ENCODE measurements around the gene TLE5.
A peak's percentile ranks its signal among the peaks of the same experiment; 100 is the strongest.

The TLE5 gene

GRCh38 chr19:3034406-3034655 lies 28.0 kb downstream of the TLE5 start:
- DNase-seq (ENCODE audit: low spot score) = no peak
- in situ Hi-C loops (cut with MboI; ENCODE audit: low pct_unique_long_range_greater_than_20kb, low sequenced_read_pairs, unreplicated experiment) = no loop called here
- TF ChIP-seq CTCF (IDR thresholded peaks at IDR 0.05; ENCODE audit: extremely low read depth, insufficient read depth, missing control alignments) = no peak

GRCh38 chr19:3033595-3034405 lies 28.5 kb downstream of the TLE5 start:
- TF ChIP-seq CTCF (IDR thresholded peaks at IDR 0.05; ENCODE audit: extremely low read depth, insufficient read depth, missing control alignments) = no peak
- no peak for DNase-seq (ENCODE audit: low spot score)
- in situ Hi-C loops (cut with MboI; ENCODE audit: low pct_unique_long_range_greater_than_20kb, low sequenced_read_pairs, unreplicated experiment) = no loop called here

DNA sequence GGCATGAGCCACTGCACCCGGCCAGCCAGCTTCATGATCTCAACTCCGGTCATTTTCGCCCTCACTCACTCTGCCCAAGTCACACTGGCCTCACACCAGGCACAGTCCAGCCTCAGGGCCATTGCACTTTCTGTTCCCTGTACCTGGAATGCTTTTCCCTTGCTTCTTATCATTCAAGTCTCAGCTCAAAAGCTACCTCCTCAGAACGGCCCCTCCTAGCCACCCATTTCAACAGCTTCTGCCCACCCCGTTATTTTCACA lies 30.8 kb downstream of the TLE5 start:
- DNase-seq (ENCODE audit: low spot score) = no peak
- in situ Hi-C loops (cut with MboI; ENCODE audit: low pct_unique_long_range_greater_than_20kb, low sequenced_read_pairs, unreplicated experiment) = no loop called here
- no peak for TF ChIP-seq CTCF (IDR thresholded peaks at IDR 0.05; ENCODE audit: extremely low read depth, insufficient read depth, missing control alignments)

DNA sequence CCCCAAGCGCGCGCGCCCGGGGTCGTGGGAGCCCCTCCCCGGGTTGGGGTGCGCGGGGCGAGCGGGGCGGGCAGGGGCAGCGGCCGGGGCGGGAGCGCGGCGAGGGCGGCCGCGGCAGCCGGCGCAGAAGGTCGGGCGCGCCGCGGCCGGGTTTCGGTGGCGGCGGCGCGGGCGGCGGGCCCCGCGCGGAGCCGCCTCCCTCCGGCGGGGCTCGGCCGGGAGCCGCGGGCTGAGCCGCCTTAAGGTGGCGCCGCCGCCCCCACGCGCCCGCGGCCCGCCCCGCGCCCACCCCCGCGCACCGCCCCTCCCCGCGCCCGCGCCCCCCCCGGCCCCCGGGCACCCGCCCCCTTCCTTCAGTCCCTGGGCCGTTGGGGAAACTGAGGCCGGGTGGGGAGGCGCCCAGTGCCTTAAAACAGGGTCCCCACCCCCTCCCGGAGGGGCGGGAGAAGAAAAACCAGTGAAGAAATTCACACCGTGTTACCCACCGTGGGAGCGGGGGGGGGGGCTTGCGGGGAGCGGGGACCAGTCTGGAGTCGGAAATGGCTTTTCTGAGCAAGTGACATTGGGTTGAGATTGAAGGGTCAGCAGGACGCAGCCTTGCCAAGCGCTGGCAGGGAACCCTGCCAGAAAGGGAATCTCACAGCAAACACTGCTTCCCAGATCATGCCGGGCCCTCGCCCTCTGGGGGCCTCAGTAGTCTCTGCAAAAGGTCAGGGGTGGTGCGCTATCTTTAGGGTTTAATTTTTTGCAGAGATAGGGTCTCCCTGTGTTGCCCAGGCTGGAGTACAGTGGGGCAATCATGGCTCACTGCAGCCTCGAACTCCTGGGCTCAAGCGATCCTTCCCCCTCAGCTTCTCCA lies 33.0 kb downstream of the TLE5 start, which contains the start of gene TLE2:
Gene TLE2 (minus strand): TSS at position 216 of the 859 bp plus-strand sequence. CDS start 376 bp downstream, outside the sequence.
- DNase-seq (ENCODE audit: low spot score) = peak; percentile 79
- no peak for TF ChIP-seq CTCF (IDR thresholded peaks at IDR 0.05; ENCODE audit: extremely low read depth, insufficient read depth, missing control alignments)
- in situ Hi-C loops (cut with MboI; ENCODE audit: low pct_unique_long_range_greater_than_20kb, low sequenced_read_pairs, unreplicated experiment) = no loop called here

GRCh38 chr19:3028305-3029064 lies 33.8 kb downstream of the TLE5 start:
- in situ Hi-C loops (cut with MboI; ENCODE audit: low pct_unique_long_range_greater_than_20kb, low sequenced_read_pairs, unreplicated experiment) = no loop called here
- no peak for DNase-seq (ENCODE audit: low spot score)
- TF ChIP-seq CTCF (IDR thresholded peaks at IDR 0.05; ENCODE audit: extremely low read depth, insufficient read depth, missing control alignments) = no peak

DNA sequence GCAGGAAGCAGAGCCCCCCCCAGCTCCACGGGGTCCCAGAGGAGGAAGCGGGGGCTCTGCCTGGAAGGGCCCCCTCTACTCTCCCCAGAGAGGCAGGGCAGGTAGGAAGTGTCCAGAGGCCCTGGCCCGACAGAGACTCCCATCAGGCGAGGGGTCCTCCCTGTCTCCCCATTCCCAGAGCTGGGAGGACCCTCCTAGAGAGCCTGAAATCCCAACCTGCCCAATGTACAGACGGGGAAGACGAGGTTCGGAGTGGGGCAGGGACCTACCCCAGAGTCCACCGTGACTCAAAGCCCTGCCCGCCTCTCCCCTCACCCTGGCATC lies 34.4 kb downstream of the TLE5 start:
- in situ Hi-C loops (cut with MboI; ENCODE audit: low pct_unique_long_range_greater_than_20kb, low sequenced_read_pairs, unreplicated experiment) = no loop called here
- no peak for TF ChIP-seq CTCF (IDR thresholded peaks at IDR 0.05; ENCODE audit: extremely low read depth, insufficient read depth, missing control alignments)
- DNase-seq (ENCODE audit: low spot score) = no peak
